ENCODE data around the gene USF3. TPM values are rescaled to one million over a fixed set of nuclear protein-coding genes. Genes with fewer than 3 reads are reported as not detected.

Gene USF3
- total and polyA plus RNA-seq, 2 of the 4 experiments (the other 2 are of a cell fraction): 3.0 to 5.2 TPM

- ChIA-PET CTCF (interaction anchor here (1.1 kb wide), 1 partner anchor 68 kb away, joined by 3 read pairs; no protein-coding TSS in a partner anchor), POLR2A (ENCODE audit: unreplicated experiment) (interaction anchor here (0.6 kb wide), 1 partner anchor 97 kb away, joined by 4 read pairs; no protein-coding TSS in a partner anchor)
- Histone ChIP-seq H3K14ac (replicated peaks; ENCODE audit: low read depth, low read length) (peak overlapping the region; percentile 81), H3K36me3 (ENCODE audit: control insufficient read depth, insufficient read depth, low read length) (no peaks in the 10 kb centered on the region), H3K79me1 (ENCODE audit: low read depth in 1 of 2, low read length in 2 of 2) (peaks cover 27 to 53% of the 10 kb centered on the region in 2 experiments), H3K4ac (ENCODE audit: low read depth, low read length) (peak overlapping the region; percentile 93; the same call in 1 of the 2 replicates), H2BK5ac (ENCODE audit: low read depth, low read length, poor library complexity, severe bottlenecking) (peak overlapping the region; percentile 98), H3K4me3 (ENCODE audit: insufficient read depth, low read depth, low read length) (peak overlapping the region; percentile 95), H3K27ac (ENCODE audit: insufficient read depth, low read length) (peak overlapping the region; percentile 97; the same call in 1 of the 2 replicates), H2BK120ac (ENCODE audit: low read depth, low read length) (no peak overlapping the region), H3K9ac (ENCODE audit: low read depth, low read length) (peak overlapping the region; percentile 96; the same call in 1 of the 2 replicates), H3K4me2 (ENCODE audit: low read depth, low read length) (peak overlapping the region; percentile 99), H3K18ac (ENCODE audit: low read depth, low read length) (peak overlapping the region; percentile 83; the same call in 1 of the 2 replicates), H2AFZ (replicated peaks; ENCODE audit: low read length, poor library complexity) (no peak overlapping the region), H2BK20ac (ENCODE audit: low read depth, low read length) (no peak overlapping the region), H3K4me1 (ENCODE audit: control insufficient read depth, insufficient read depth, low read length) (peaks cover 4% of the 10 kb centered on the region), H4K5ac (ENCODE audit: low read depth, low read length) (no peak overlapping the region), H3K9me1 (ENCODE audit: insufficient read depth, low read length) (peaks cover 3% of the 10 kb centered on the region), H3K27me3 (ENCODE audit: control insufficient read depth, insufficient read depth, low read length) (no peaks in the 10 kb centered on the region), H3K56ac (ENCODE audit: extremely low read depth, insufficient read depth, low read length) (peak overlapping the region; percentile 22; the same call in 1 of the 2 replicates), H4K20me1 (ENCODE audit: insufficient read depth, low read length) (no peaks in the 10 kb centered on the region), H4K91ac (ENCODE audit: insufficient read depth, low read depth, low read length) (peak overlapping the region; percentile 72; the same call in 1 of the 2 replicates), H3K9me3 (ENCODE audit: control insufficient read depth, insufficient read depth, low read length) (no peaks in the 10 kb centered on the region), H3K23ac (ENCODE audit: low read depth, low read length) (peak overlapping the region; percentile 94), H4K8ac (ENCODE audit: low read depth in 2 of 2, low read length in 2 of 2) (peak overlapping the region in 1 of 2 experiments; percentile 61; a peak in 2 of 4 replicates), H2BK15ac (ENCODE audit: low read depth, low read length) (no peak overlapping the region), H2AK5ac (ENCODE audit: low read depth, low read length) (no peak overlapping the region), H2AK9ac (replicated peaks; ENCODE audit: low read depth, low read length, poor library complexity) (no peak overlapping the region)
- TSS peak; percentile 60 for BruUV-seq (replicated peaks)
- WGBS, 2 experiments (ENCODE audit: extremely low coverage in 2 of 2, insufficient read length in 1 of 2): 17% methylated on average over 2 of the region's 8 CpGs; no CpG with 5 or more reads in 1 of the 2 experiments
- intact Hi-C loops (cut with micrococcal nuclease) (no loop called here), in situ Hi-C loops (cut with MboI; ENCODE audit: low sequenced_read_pairs) (no loop called here), dilution Hi-C loops (cut with HindIII; ENCODE audit: low sequenced_read_pairs, unreplicated experiment) (no loop called here)
- ATAC-seq (ENCODE audit: low read depth): peak; percentile 1; the same call in 1 of the 2 replicates
- DNase-seq: peak; percentile 56
- no peak for TF ChIP-seq CEBPB (IDR thresholded peaks at IDR 0.05; ENCODE audit: low read depth, low read length)
- no peak for TF ChIP-seq BHLHE40 (IDR thresholded peaks at IDR 0.05; ENCODE audit: low read depth, low read length)
- TF ChIP-seq RCOR1 (IDR thresholded peaks at IDR 0.05; ENCODE audit: insufficient replicate concordance, low read length): no peak
- TF ChIP-seq CTCF (conservative IDR thresholded peaks at IDR 0.05; ENCODE audit: low read depth, low read length): no peak
- TF ChIP-seq NFE2L2 (IDR thresholded peaks at IDR 0.05; ENCODE audit: low read depth, low read length): no peak
- TF ChIP-seq RFX5 (IDR thresholded peaks at IDR 0.05; ENCODE audit: low read depth, low read length): no peak
These were observed 1.0 kb downstream of the USF3 start for GRCh38 chr3:113695431-113695785.
